T-helper 9 cell (primary cell): Measurements from ENCODE around the gene ADI1.

Experiments
- DNase-seq: peaks from one replicate; pipeline ENCODE4 v3.0.0-alpha.2; 2020
- total RNA-seq, 2 donors: gene quantifications; one replicate each; lab custom pipeline; 2026; lab: John Stamatoyannopoulos, UW

ADI1 gene, protein sequence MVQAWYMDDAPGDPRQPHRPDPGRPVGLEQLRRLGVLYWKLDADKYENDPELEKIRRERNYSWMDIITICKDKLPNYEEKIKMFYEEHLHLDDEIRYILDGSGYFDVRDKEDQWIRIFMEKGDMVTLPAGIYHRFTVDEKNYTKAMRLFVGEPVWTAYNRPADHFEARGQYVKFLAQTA
- 37.4 to 49.9 reads per million in 2 donors for total RNA-seq

DNA sequence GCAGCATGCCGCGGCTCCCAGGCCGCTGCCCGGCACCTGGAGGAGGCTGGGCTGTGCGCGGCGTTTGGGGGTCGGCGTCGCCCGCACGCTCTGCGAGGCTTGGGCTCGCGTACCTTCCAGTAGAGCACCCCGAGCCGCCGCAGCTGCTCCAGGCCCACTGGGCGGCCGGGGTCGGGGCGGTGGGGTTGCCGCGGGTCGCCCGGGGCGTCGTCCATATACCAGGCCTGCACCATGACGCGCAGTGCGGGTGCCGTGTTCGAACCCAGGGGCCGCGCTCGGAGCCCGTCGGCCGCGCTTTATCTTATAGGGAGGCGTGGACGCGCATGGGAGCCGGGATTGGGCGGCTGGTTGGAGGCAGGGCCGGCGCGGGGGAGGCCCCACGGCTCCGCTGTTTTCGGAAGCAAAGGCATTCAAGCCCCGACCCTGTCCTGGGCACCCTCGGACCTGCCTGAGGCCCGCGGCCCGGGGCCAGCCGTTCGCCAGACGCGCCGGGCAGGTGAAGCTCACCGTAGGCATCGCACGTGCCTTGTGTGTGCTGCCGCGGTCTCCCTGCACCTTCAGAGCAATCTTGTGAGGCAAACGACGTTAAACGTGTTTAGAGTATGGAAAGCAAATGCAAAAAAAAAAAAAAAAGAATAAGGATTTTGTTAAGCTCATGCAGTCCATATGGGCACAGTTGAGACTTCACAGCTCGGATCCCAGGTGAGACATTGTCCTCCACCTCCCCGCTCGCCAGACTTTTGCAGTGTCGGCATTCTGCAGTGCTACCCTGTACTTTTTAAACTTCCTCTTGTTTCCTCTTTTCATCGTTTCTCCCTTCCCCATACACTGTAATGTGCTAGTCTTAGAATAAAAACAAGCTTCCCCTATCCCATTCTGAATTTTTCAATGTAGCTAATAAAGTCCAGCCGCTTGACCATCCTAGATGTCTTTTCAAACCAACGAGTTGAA is at the start of gene ADI1:
ADI1 (minus strand) TSS at position 277 of the 951 bp plus-strand sequence; CDS start at position 233, 44 bp downstream.
- peak; percentile 66 for DNase-seq

GRCh38 chr2:3566806-3567205 is 47.5 kb upstream of the ADI1 start:
- DNase-seq = no peak

- no peak for DNase-seq
Observed at GRCh38 chr2:3565117-3565516, 45.8 kb upstream of the ADI1 start.

DNA sequence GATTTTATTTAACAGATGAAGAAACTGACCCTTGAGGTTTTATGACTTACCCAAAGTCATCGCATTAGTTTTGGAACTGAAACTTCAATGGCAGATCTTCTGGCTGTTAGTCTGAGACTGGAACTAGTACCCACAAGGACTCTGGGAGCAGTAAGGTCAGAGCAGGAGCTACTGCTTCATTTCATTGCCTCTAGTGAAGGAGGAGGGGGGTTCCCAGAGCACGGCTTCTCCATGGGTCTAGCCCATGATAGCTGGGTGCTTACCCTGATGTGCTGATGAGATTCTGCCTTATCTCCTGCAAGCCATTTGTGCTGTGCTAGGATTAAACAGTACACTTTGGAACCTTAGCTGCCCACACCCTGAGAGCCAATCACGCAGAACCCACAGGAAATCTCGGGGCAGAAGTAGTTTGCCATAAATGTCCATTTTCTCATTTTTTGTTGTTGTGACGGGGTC is 44.2 kb upstream of the ADI1 start:
- DNase-seq = no peak

GRCh38 chr2:3558205-3559014 is 39.1 kb upstream of the ADI1 start, which contains the start of gene RNASEH1:
Gene RNASEH1 (minus strand): TSS chr2:3558333. CDS start chr2:3558260, 73 bp downstream.
- DNase-seq = peak; percentile 100

DNA sequence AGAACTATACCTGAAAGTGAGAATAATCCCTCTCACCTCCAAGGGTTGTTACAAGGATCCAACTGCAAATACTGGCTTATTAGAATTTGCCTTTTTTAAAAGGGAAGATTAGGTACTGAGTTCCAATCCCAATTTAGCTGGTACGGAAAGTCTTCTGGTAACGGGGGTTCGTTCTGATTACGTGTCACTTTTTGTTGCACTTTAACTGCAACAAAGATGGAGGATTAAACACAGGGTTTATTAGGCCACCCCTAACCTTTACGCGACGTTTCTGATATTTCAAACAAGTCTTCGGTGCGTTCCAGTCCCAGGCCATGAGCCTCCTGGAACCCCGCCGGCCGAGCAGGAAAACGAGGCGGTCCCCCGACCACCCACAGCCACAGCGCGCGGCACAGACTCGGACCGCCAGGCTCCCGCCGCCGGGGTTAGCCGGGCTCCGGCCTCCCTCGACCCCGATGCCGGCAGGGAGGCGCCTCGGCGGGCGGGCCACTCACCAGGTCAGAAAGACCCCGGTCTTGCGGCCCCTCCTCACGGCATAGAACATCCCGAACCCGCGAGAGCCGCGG is 38.4 kb upstream of the ADI1 start:
- no peak for DNase-seq

GRCh38 chr2:3553946-3554345 is 34.6 kb upstream of the ADI1 start:
- no peak for DNase-seq

GRCh38 chr2:3547915-3548314 is 28.6 kb upstream of the ADI1 start:
- DNase-seq = no peak

DNA sequence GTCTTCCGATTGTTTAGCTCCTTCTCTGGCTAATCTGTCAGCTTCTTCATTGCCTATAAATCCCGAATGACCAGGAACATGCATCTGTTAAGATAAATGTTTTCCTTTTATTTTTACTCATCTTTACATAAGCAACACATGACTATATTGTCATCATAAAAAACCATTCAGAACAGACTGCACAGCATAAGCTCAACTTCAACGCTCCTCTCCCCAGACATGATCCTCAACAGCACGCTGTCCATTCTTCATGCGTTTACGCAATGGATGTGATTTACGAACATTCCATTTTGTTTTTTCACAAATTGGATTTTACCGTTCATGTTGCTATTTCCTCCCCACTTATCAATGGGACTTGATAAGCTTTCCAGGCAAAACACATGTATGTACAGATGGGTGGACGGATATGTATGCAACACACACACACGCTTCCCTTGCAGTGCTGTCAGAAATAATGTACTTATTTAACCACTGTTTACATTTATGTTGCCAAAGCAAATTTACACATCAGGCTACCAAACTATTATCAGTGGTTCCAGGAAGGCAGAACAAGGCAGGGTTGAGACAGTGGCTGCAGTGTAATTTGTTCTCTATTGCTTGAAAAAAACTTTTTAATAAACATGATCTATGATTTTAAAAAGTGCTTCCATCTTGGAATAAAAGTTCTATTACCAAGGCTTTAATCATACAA is 26.6 kb upstream of the ADI1 start:
- DNase-seq = no peak

GRCh38 chr2:3543023-3543683 is 23.8 kb upstream of the ADI1 start:
- no peak for DNase-seq

DNA sequence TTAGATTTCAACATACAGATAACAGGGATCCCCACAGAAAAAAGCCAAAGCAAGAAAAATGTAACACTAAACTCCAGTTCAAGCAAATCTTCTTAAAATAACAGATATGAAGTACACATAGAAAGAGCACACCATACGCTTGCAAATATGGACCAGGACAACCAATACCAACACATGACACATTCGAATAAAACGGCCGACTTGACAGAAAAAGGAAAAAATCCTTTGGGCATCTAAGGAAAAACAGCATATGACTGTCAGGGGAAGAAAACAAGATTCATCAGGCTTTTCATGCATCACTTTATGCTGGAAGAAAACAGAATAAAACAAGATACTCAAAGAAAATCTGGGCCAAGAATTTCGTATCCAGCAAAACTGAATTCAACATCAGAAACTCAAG is 22.8 kb upstream of the ADI1 start:
- DNase-seq = no peak

GRCh38 chr2:3539836-3540235 is 20.5 kb upstream of the ADI1 start:
- DNase-seq = no peak

DNA sequence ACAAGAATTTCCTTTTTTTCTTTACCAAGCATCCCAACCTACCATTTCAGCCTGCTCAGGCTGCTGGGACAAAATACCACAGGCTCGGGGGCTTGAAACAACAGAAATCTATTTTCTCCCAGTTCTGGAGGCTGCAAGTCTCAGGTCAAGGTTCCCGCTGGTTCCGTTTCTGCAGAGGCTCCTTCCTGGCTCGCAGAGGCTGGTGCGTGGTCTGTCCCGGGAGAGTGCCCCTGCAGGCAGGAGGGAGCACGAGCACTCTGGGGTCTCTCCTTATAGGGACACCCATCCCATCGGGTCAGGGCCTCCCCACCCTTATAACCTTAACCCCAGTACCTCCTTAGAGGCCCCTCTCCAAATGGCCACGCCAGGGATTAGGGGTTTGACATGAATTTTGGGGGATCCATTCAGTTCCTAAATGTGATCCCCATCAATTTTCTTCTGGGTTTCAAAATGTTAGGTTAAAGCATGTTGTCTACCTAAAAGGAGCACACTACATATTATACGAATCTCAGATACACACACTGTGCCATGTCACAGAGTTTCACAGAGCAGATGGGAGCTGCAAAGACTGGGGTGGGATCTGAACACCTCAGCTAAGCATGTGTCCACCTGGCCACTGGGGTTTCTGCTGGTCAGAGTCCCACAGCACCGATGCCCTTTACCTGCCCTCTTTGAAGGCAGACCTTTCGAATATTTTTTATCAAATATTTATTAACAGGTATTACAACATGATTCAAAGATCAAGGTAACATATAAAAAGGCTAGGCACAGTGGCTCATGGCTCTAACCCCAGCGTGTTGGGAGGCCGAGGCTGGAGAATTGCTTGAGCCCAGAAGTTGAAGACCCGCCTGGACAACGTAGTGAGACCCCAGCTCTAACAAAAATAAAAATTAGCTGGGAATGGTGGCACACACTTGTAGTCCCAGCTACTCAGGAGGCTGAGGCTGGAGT is 17.6 kb upstream of the ADI1 start:
- DNase-seq = no peak

DNA sequence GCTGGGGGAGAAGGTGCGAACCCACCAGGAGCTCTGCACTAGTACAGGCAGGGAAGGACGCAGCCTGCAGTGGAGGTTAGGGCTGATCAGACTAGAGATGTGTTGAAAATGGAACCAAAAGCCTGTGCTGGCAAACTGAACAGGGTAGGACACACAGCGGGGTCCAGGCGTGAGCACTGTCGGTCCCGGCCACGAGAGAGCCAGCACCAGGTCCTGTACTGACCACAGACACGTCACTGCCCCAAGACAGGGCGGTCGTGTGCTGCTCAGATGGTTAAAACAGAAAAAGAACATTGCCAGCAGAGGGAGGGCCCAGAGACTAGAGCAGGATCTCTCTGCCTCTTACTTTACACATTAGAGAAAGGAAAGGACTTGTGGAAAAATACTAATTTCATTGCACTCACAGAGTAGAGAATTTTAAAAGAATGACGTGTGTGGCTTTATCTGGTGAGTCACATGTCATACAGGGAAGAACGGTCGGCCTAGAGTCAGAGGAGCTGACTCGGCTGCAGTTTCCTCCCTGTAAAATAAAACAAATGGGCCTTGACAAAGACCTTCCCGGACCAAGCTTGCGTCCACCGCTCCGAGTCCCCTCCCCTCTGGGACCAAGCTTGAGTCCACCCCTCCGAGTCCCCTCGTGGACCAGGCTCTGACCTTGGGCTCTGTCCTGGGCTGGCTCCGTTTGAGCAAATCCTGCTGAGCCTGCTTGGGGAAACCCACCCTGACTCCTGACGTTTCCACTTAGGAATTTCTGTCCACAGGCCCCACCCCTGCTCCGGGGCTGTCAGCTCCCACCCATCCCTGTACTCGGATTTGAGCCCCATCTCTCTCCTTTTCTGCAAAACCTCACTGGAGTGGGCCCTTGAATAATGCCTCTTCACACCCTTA is 16.7 kb upstream of the ADI1 start:
- DNase-seq = no peak

GRCh38 chr2:3535467-3535793 is 16.1 kb upstream of the ADI1 start:
- DNase-seq = no peak

DNA sequence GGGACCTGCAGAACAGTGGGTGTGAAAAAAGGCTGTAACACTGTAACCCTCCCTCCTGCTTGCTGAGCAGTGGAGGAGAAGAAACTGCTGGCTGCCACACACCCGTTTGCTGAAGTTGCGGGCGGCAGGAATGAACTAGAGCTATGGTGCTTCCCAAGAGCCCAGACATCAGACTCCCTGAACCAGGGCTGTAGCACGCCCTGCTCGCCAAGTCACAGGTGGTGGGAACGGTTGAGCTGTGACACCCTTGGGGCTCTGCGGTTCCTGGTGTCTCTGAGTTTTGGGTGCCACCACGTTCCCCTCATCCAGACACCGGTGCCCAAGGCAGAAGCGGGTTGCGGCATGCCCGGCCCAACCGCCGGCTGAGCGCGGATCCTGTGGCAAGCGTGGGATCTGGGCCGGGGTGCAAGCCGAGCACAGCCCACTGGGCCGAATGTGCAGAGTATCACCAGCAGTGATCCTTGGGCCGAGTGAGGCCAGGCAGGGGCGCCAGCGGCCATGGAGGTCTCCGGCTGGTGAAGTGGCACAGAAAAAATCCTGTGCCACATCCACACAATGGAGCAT is 15.0 kb upstream of the ADI1 start:
- no peak for DNase-seq

GRCh38 chr2:3533836-3534235 is 14.5 kb upstream of the ADI1 start:
- DNase-seq = no peak

DNA sequence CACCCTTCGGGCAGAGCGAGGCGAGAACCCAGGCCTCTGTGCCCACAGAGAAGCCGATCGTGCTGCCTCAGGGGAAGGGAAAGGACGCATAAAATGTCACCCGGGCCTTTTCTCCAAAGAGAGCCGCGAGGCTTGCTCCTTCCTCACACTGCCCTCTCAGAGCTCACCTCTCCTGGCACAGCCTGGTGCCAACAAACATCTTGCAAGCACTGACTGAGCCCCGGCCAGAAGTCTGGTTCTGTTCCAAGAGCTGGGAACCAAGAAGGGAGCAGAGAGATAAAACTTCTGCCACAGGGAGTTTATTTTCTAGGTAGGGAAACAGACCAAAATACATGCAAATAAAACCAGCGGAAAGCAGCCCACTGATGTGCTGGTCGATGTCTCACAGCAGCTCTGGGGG is 13.6 kb upstream of the ADI1 start:
- no peak for DNase-seq
